KOPT-K1 (cell line): ENCODE results near the gene SKAP1.

Source experiments
- H3K27ac ChIP-seq: fragments of 200-600 bp; sonication (generic); 2 replicates; pipeline ENCODE4 v1.5.1; 2016; ENCODE audit warnings: antibody characterized with exemption, mild to moderate bottlenecking, low read depth, low read length; ENCODE audit not compliant: poor library complexity, severe bottlenecking
- H3K36me3 ChIP-seq: fragments of 200-600 bp; sonication (generic); 2 replicates; pipeline ENCODE4 v1.5.1; 2017; ENCODE audit warnings: antibody characterized with exemption, mild to moderate bottlenecking, low read length, moderate library complexity; ENCODE audit not compliant: insufficient read depth
- H3K9me3 ChIP-seq: fragments of 200-600 bp; sonication (generic); 2 replicates; pipeline ENCODE4 v1.5.1; 2017; ENCODE audit warnings: antibody characterized with exemption, low read length, mild to moderate bottlenecking; ENCODE audit not compliant: insufficient read depth, poor library complexity, severe bottlenecking

SKAP1 gene

DNA sequence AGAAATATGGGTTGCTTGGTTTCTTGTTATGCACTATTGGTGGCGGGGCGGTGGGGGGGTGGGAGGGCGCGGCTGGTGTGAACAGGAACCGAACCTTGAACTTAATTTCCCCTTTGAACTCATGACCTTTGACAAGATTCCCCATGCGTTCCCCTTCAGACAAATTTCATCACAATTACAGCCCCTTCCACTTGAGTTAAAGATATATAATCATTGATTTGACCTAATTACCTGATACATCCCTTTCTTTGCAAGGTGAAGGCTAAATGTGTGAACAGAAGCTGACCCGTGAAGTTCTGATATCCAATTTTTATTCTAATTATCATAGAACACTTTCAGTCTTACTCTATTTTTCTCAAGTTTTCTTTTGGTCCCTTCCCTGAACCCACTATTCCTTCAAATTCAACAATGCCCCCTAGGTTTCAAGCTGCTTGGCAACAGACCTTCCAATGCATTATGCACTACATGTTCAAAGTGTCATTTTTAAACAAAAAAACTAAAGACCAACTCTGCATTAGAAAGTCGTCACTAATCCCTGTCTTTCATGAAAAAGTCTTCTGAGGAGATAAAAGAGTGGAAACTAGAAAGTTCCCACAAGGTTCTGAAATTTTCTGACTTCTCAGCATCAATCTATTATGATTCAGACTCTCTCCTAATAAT, 116.8 kb downstream of the SKAP1 start:
- peaks cover 7% of the 10 kb centered on the region; the same call in 1 of the 2 replicates for H3K36me3 ChIP-seq
- no peaks in the 10 kb centered on the region for H3K9me3 ChIP-seq
- no peak overlapping the region for H3K27ac ChIP-seq

DNA sequence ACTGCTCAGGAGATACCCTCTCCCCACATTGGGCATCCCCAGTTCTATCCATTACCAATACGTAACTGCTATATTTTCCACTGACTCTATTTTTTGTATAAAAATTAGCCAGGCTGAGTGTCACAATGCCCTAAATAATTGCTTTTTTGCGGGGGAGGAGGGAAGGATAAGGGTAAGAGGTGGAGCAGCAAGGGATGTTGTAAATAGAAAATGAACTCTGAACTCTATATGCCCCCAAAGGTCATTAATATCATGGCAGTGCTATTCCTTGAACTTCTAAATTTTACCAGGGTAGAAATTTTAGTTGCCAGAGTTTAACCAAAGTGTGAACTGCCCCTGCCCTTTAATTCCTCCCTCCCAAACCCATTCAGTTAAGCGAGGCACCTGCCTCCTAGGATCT, 118.7 kb downstream of the SKAP1 start:
- H3K27ac ChIP-seq, result no peak overlapping the region
- no peaks in the 10 kb centered on the region for H3K9me3 ChIP-seq
- H3K36me3 ChIP-seq, result 0 out of 2 replicates have a peak, but pooled peaks cover under 1% of the 10 kb centered on the region

DNA sequence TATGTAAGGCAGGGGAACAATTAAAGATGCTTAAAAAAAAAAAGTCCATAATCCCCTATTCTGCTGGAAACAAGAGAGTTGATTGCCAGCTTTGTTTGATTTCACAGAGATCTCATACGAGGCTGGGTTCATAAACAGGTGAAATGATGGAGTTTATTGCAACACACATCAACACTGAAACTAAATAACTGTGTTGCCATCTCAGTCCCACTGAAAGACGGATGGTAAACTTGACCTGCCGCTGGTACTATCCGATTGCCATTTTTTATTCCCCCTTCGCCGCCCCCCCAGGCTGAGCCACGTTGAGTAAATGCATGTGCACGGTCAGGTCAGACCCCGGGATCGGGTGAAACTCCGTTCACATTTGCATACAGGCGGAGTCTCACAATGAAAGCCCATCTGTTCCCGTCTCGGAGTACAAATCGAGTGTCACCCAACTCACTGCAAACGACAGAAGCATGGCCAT, 119.2 kb downstream of the SKAP1 start:
- Histone ChIP-seq H3K27ac (no peak overlapping the region), H3K9me3 (no peaks in the 10 kb centered on the region), H3K36me3 (no peaks in the 10 kb centered on the region)

GRCh38 chr17:48308581-48308980, 121.4 kb downstream of the SKAP1 start:
- no peaks in the 10 kb centered on the region for H3K9me3 ChIP-seq
- H3K36me3 ChIP-seq, result no peaks in the 10 kb centered on the region
- H3K27ac ChIP-seq, result no peak overlapping the region

GRCh38 chr17:48307814-48308411, 122.1 kb downstream of the SKAP1 start:
- Histone ChIP-seq H3K27ac (no peak overlapping the region), H3K36me3 (no peaks in the 10 kb centered on the region), H3K9me3 (no peaks in the 10 kb centered on the region)

DNA sequence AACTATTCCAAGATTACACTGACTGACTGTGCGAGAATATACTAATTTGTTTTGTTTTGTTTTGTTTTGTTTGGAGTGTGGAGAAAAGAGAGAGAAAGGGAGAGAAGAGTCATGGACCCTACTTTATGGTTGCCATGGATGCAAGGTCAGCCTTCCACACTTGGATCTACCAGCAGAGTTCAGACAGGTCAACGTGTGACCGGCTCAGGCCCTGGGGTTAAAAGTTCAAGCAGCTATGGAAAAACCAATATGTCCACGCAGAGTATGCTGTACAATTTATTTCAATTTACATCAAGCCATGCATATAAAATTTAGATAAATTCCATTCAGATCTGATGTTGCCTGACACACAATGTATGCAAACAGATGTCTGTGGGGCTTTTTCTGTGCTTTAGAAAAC, 122.8 kb downstream of the SKAP1 start:
- H3K27ac ChIP-seq, result no peak overlapping the region
- H3K36me3 ChIP-seq, result no peaks in the 10 kb centered on the region

DNA sequence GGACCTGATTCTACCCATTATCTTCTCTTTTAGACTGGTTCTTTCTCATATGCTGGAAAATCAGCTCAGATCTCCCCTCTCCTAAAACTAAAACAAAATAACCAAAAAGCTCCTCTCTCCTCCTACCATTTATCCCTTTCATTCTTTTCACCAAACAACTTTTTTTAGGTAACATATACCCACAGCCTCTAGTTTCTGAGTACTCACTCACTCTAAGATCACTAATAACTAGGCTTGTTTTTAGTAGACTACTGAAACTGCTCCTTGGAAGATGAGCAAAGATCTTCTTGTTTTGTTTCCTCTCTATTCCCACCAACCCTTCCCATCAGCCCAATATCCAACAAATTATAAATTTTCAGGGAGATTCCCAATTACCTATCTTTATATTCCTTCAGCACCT, 129.0 kb downstream of the SKAP1 start:
- Histone ChIP-seq H3K27ac (no peak overlapping the region), H3K9me3 (no peaks in the 10 kb centered on the region)

More for the DNA sequence above, 122.8 kb downstream of the SKAP1 start:
- no peaks in the 10 kb centered on the region for H3K9me3 ChIP-seq

DNA sequence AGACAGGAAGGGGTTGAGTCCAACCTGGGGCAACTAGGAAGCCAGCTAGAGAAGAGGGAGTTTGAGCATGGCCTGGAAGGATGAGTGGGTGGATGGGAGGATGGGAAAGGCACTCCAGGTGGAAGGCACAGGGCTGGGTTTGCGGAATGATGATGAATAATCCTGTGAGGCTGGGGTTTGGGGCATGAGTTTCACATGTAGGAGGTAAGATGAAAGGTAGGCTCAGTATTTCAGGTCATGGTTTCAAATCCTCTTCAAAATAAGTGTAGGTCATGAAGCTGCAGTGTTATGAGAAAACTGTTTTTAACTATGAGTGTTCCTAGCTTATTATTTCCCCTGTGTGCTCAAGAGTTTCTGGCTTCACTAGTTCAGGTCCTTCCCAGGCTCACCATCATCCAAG, 130.3 kb downstream of the SKAP1 start:
- Histone ChIP-seq H3K36me3 (no peaks in the 10 kb centered on the region), H3K27ac (no peak overlapping the region)

More for the DNA sequence above, 129.0 kb downstream of the SKAP1 start:
- no peaks in the 10 kb centered on the region for H3K36me3 ChIP-seq

GRCh38 chr17:48297825-48298224, 132.2 kb downstream of the SKAP1 start:
- Histone ChIP-seq H3K27ac (no peak overlapping the region), H3K9me3 (no peaks in the 10 kb centered on the region), H3K36me3 (no peaks in the 10 kb centered on the region)

More for the DNA sequence above, 130.3 kb downstream of the SKAP1 start:
- H3K9me3 ChIP-seq, result no peaks in the 10 kb centered on the region

GRCh38 chr17:48296453-48296852, 133.6 kb downstream of the SKAP1 start:
- H3K9me3 ChIP-seq, result no peaks in the 10 kb centered on the region
- H3K27ac ChIP-seq, result no peak overlapping the region
- no peaks in the 10 kb centered on the region for H3K36me3 ChIP-seq

GRCh38 chr17:48295362-48296288, 134.4 kb downstream of the SKAP1 start:
- Histone ChIP-seq H3K36me3 (no peaks in the 10 kb centered on the region), H3K9me3 (no peaks in the 10 kb centered on the region), H3K27ac (no peak overlapping the region)

DNA sequence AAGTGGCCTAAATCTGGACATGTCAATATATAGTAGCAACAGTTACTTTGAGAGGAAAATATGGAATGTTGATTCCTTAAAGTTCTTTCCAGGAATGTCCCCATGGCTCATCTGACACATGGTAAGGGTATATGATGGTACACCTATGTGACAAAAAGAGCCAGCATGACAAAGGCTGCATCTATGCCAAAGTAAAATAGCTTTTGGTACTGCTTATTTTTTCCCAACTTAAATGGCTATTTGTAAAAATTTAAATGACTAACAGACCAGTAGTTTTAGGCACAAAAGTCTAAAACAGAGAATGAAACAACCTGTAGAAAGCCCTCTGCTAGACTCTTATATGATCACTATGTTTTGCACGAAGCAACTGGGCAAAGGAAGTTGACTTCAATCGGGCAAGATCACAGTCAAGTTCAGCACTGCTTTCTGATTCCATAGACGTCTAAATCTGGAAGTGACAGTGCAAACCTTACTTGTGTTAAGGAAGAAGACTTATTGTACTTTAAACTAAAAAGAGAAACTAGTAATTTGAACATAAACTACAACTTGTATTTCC, 135.1 kb downstream of the SKAP1 start:
- Histone ChIP-seq H3K36me3 (no peaks in the 10 kb centered on the region), H3K27ac (no peak overlapping the region), H3K9me3 (no peaks in the 10 kb centered on the region)

GRCh38 chr17:48294020-48294805, 135.8 kb downstream of the SKAP1 start:
- no peaks in the 10 kb centered on the region for H3K9me3 ChIP-seq
- no peaks in the 10 kb centered on the region for H3K36me3 ChIP-seq
- H3K27ac ChIP-seq, result no peak overlapping the region

- no peaks in the 10 kb centered on the region for H3K36me3 ChIP-seq
- no peak overlapping the region for H3K27ac ChIP-seq
- no peaks in the 10 kb centered on the region for H3K9me3 ChIP-seq
These were observed 136.5 kb downstream of the SKAP1 start for GRCh38 chr17:48293319-48294019.
